GM19372 (cell line): Measurements from ENCODE around the gene DCAF6.
A peak's percentile ranks its signal among the peaks of the same experiment; 100 is the strongest.
"Not testable (repeated sequence)": the region's sequence is repeated elsewhere in the genome, so short reads cannot be mapped to it uniquely, and the experiment has no call there.

ENCODE experiments used
- ATAC-seq: cut with Tn5 transposase; IDR thresholded peaks from one replicate; pipeline ENCODE4 v1.9.1; 2021; ENCODE audit warnings: mild to moderate bottlenecking, low read depth, moderate library complexity; ENCODE audit not compliant: unreplicated experiment

DCAF6 gene

DNA sequence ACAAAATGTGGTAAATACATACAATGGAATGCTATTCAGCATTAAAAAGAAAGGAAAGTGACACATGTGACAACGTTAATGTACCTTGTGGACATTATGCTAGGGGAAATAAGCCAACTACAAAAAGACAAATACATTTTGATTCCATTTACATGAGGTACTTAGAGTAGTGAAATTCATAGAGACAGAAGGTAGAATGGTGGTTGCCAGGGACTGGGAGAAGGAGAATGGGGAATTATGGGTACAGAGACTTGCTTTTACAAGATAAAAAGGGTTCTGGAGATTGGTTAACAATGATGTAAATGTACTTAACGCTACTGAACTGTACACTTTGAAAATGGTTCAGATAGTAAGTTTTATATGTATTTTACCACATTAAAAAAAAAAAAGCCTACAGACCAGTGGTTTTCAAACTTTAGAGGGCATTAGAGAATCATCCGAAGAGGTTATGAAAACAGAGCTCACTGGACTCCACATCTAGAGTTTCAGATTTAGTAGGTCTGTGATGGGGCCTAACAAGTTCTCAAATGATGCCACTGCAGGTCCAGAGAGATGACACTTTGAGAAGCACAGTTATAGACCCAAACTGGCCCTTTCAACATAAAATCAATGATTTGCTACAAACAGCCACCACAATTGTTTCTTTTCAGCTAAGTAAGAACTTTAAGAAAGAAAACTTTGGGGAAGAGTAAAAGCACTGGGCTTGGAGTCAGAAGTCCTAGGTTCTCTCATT is 13.0 kb upstream of the DCAF6 start:
- ATAC-seq, result no peak

DNA sequence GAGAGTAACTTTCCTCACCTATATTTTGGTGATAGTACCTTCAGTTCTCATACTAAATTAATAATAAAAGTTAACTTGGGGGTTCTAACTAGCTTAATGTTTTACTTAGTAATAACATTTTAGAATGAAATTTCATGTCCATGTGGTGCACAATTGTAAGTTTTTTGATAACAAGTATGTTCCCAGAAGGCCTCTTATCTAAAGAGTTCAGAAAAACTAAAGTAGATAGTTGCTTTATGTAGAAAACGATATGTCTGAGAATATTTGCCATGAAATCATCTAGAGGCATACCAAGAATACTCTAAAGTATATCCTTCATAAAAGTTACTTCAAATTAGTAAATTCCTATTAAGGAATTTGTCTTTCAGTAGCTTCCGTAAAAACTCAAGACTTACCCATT is 12.4 kb upstream of the DCAF6 start:
- no peak for ATAC-seq

DNA sequence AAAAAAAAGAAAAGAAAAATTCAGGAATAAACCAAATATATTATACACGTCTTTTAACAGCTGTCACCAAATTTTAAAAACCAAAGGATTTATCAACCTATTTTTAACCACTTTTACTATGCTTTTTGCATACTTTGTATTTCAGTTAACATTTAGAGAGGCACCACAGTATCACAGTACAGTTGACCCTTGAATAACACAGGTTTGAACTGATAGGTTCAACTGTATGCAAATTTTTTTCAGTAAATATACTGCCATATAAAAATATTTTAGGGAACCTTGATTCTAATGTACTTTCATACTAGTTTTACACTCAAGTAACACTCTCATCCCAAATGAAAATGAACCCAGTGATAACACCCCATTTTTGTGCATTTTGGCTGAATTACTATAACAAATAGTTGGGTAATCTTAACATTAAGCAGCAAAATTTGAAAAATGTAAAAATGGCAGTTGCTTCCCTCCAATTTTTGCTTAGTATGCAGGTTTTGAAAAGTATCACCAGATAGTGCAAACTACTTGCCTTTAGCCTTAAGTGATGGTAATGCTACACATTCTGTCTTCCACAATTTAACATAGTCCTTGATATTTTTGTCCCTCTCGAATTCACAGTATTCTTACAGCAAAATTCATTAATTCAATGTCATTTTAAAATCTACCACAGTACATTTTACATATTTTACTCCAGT is 11.8 kb upstream of the DCAF6 start:
- ATAC-seq, result no peak

GRCh38 chr1:167926486-167926997 is 9.9 kb upstream of the DCAF6 start:
- ATAC-seq, result no peak

- ATAC-seq, result no peak
Observed at GRCh38 chr1:167927046-167927754, 9.3 kb upstream of the DCAF6 start.

DNA sequence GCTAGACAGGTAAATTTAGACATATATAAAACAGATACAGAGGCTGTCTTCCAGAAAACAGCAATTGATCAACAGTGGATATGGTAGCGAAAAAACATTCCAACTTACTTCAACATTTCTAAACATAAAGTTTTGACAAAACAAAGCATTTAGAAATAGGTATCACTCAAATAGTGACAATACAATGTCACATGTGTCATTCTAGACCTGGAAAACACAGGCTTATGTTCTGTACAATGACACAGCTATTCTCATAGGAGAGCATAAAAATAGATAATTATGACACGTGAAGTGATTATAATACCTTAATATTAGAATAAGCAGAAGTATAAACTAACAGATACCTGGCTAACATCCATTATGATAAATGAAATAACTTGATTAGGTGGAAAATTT is 8.0 kb upstream of the DCAF6 start:
- no peak for ATAC-seq

DNA sequence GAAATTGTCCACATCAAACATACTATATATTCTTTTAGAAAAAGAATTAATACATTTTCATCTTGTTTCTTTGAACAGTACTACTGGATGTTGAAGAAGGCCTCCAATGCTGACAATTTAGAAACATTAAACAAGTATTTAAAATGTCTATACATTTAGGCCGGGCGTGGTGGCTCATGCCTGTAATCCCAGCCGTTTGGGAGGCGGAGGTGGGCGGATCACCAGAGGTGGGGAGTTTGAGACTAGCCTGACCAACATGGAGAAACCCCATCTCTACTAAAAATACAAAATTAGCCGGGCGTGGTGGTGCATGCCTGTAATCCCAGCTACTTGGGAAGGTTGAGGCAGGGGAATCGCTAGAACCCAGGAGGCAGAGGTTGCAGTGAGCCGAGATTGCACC is 7.6 kb upstream of the DCAF6 start:
- ATAC-seq, result not testable (repeated sequence)

DNA sequence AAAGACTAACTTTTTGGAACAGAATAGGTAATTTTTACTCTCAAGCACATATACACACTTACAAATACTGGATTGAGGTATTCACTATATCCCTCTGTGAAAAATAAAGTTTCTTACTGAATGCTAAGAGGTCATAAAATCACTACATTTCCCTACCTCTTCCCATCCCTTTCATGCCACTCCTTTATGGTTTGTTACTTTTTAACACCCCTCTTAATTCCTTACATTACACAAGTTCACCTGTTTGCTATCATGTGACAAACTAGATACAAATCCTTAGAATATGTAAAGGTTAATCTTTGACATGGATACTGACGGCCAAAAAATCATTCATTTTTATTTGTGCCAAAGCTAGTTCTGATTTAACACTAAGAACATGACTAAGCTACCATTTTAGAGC is 6.8 kb upstream of the DCAF6 start:
- ATAC-seq, result no peak

GRCh38 chr1:167933788-167934187 is 2.7 kb upstream of the DCAF6 start:
- ATAC-seq, result no peak

GRCh38 chr1:167934426-167935215 is 1.9 kb upstream of the DCAF6 start:
- no peak for ATAC-seq

GRCh38 chr1:167935216-167936067 is 1.0 kb upstream of the DCAF6 start:
- ATAC-seq, result peak; percentile 6

GRCh38 chr1:167936930-167937708 is 636 bp downstream of the DCAF6 start, which contains the start of gene MPC2:
Gene MPC2 (minus strand): TSS chr1:167937072. CDS start chr1:167935841, 1,231 bp downstream.
- peak; percentile 6 for ATAC-seq

- ATAC-seq, result no peak
Observed at GRCh38 chr1:167937709-167938010, 1.2 kb downstream of the DCAF6 start.

DNA sequence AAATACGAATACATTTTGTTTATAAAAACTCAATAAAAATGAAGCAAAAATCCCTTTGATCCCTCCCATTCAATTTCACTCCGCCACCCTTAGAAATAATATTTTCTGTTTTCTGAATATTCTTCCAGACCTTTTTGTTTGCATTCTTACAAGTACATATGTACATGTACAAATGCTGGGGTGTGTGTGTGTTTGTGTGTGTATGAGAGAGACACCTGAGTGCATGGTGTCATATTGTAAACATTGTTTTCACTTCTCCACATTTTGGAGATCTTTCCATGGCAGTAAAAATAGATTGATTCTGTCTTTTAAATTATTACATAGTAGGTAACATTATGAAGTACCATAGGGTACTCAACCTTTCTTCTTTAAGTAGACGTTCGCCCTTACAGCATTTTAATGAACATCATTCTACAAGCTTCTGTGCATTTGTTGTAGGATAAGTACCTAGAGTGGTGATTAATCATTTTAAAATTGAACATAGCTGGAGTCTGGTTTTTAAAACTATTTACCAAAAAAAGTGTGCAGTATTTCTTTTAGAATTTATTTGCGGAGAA is 1.7 kb downstream of the DCAF6 start:
- no peak for ATAC-seq

- ATAC-seq, result no peak
Observed at GRCh38 chr1:167940264-167940663, 3.8 kb downstream of the DCAF6 start.

DNA sequence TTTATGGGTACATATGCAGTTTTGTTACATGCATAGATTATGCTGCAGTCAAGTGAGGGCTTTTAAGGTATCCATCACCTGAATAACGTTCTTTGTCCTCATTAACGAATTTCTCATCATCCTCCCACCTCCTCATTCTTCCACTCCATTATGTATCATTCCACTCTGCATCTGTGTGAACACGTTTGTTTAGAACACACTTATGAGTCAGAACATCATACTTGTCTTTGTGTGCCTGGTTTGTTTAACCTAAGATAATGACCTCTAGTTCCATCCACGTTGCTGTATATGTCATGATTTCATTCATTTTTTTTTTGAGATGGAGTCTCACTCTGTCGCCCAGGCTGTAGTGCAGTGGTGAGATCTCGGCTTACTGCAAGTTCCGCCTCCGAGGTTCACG is 7.1 kb downstream of the DCAF6 start:
- no peak for ATAC-seq

GRCh38 chr1:167947733-167948132 is 11.2 kb downstream of the DCAF6 start:
- no peak for ATAC-seq

DNA sequence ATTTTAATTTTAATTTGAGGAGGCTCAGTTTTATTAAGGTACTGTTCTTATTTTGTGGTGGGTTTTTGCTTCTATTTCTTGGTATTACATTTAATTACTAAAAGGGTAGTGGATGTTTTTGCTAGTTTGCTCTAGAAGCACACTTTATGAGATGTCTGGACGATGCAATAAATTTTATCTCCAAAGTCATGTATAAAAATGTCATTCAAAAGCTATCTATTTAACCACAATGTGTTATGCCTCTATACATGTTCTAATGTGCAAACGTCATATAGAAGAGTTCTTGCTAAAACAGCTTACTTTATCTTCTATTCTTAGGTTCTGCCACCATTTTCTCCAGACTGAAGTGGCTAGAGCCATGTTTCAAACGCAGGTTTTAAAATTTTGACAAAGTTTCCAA is 13.3 kb downstream of the DCAF6 start:
- ATAC-seq, result no peak

DNA sequence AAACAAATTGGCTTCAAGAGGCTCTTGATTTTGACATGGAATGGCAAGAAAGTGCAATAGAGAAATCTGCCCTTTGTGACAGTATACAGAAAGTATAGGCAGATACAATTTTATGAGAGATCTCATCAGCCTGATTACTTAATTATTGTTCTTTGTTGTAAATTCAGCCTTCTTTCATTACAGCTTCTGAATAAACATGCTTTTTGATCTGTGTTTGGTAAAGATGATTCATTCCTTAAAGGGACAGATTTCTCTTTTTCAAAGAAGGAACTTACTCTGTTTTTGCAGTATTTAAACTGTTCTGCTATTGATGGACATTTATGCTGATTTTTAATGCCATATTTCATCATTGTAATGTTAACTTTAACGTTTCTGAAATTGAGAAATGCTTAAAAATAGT is 14.1 kb downstream of the DCAF6 start:
- no peak for ATAC-seq
